ENCODE data around the gene NDUFS2.
"Not testable (repeated sequence)": the region's sequence is repeated elsewhere in the genome, so short reads cannot be mapped to it uniquely, and the experiment has no call there.

Gene NDUFS2

GRCh38 chr1:161227196-161227871 lies 25.2 kb downstream of the NDUFS2 start:
- no peaks in the 10 kb centered on the region for H3K9me3 Mint-ChIP-seq
- peaks cover 19% of the 10 kb centered on the region for H3K27me3 Mint-ChIP-seq
- ATAC-seq = peak; percentile 53
- H3K4me3 Mint-ChIP-seq = peak overlapping the region; percentile 100
- H3K36me3 Mint-ChIP-seq = peaks cover 30% of the 10 kb centered on the region
- peak overlapping the region; percentile 93 for H3K27ac Mint-ChIP-seq
- peaks cover 30% of the 10 kb centered on the region for H3K4me1 Mint-ChIP-seq

GRCh38 chr1:161228032-161228431 lies 25.9 kb downstream of the NDUFS2 start:
- H3K27ac Mint-ChIP-seq = no peak overlapping the region
- H3K27me3 Mint-ChIP-seq = peaks cover 12% of the 10 kb centered on the region
- H3K9me3 Mint-ChIP-seq = no peaks in the 10 kb centered on the region
- H3K36me3 Mint-ChIP-seq = peaks cover 30% of the 10 kb centered on the region
- H3K4me3 Mint-ChIP-seq = peak overlapping the region; percentile 12
- H3K4me1 Mint-ChIP-seq = peaks cover 30% of the 10 kb centered on the region
- no peak for ATAC-seq

GRCh38 chr1:161229896-161230295 lies 27.7 kb downstream of the NDUFS2 start:
- Mint-ChIP-seq H3K27ac (no peak overlapping the region), H3K4me3 (no peak overlapping the region), H3K27me3 (no peaks in the 10 kb centered on the region), H3K9me3 (no peaks in the 10 kb centered on the region), H3K36me3 (peaks cover 30% of the 10 kb centered on the region), H3K4me1 (peaks cover 30% of the 10 kb centered on the region)
- no peak for ATAC-seq

- no peak overlapping the region for H3K27ac Mint-ChIP-seq
- no peaks in the 10 kb centered on the region for H3K27me3 Mint-ChIP-seq
- no peak overlapping the region for H3K4me3 Mint-ChIP-seq
- H3K36me3 Mint-ChIP-seq = peaks cover 30% of the 10 kb centered on the region
- ATAC-seq = no peak
- H3K4me1 Mint-ChIP-seq = peaks cover 23% of the 10 kb centered on the region
- no peaks in the 10 kb centered on the region for H3K9me3 Mint-ChIP-seq
Measured at GRCh38 chr1:161230762-161231161, 28.6 kb downstream of the NDUFS2 start.

DNA sequence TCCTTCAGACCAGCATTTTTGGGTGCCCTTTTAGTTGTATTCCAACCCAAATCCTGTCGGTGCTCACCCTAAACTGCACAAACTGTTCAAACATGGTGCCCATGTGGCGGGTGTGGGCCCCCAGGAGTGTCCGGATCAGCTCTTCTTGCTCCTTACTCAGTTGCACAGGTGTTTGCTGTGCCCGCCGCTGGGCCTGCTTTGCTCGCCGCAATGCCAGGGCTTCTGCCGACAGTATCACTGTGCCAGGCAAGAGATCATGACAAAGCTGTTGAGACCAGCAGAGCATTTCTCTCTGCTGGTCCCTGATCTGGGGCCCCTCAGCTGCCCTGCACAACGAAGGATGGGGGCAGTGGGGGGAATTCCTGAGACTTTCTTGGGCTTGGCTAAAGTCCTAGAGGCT lies 30.9 kb downstream of the NDUFS2 start:
- no peak for ATAC-seq
- Mint-ChIP-seq H3K36me3 (peaks cover 26% of the 10 kb centered on the region), H3K27me3 (peaks cover 20% of the 10 kb centered on the region), H3K4me3 (no peak overlapping the region), H3K9me3 (no peaks in the 10 kb centered on the region), H3K4me1 (no peaks in the 10 kb centered on the region), H3K27ac (no peak overlapping the region)

DNA sequence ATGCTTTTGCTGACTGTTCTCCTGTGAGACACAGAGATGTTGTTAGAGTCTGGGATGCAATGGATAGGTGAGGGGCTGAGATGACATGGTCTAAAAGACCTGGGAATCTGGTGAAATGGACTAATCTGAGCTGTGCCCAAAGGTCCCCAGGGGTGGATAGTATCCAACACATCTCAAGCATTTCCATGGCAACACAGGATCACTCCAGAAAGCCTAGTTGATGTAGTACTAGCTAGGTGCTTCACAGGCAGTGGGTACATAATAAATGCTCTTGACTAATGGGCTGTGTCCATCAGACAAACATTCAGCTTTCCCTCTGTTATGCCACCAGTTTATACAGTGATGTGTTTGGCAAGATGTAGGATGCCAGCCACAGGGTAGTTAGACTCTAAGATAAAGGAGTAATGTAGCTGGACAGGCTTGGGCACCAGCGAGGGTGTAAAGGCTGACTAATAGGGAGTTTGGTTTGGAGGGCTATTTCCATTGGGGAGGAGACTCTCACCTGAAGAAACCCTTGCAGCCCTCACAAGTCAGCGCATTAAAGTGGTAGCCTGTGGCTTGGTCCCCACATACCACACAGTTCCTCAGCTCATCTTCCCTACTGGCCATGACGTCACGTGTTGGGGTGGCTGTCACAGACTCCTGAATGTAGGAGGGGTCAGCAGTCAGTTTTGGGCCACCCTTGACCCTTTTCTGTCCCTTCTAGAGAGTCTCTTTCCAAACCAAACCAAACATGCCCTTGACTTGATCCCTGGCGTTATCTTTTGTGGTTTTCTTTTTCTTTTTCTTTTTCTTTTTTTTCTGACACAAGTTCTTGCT lies 34.0 kb downstream of the NDUFS2 start:
- Mint-ChIP-seq H3K4me1 (no peaks in the 10 kb centered on the region), H3K36me3 (no peaks in the 10 kb centered on the region), H3K4me3 (no peak overlapping the region), H3K27ac (no peak overlapping the region), H3K9me3 (no peaks in the 10 kb centered on the region), H3K27me3 (peaks cover 40% of the 10 kb centered on the region)
- ATAC-seq = no peak

DNA sequence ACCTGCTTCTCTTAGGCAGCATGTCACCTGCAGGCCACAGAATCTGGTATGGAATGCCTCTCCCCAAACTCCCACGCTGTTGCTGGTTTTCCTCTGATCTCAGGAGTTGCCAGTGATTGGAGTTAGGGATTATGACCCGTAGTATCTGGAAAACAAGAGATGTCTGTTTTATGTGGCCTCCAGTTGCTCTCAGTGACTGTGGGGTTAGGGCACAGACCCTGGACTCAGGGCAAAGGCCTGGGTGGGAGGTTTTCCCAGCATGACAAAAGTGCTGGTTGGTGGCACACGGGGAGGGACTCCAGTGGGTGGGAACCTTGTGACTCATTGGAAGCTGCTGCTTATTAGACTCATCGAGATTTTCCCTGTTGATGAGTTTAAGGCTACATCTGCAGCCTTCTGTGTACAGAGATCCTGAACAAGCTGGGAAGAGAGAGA lies 35.9 kb downstream of the NDUFS2 start, which contains the start of gene NR1I3:
Gene NR1I3 (minus strand): TSS at position 165 of the 435 bp plus-strand sequence. CDS start 1,638 bp downstream, outside the sequence.
- Mint-ChIP-seq H3K4me3 (no peak within 1 kb of the TSS), H3K36me3 (no peaks in the 10 kb centered on the region), H3K27me3 (peaks cover 40% of the 10 kb centered on the region), H3K9me3 (no peaks in the 10 kb centered on the region), H3K27ac (no peak within 1 kb of the TSS), H3K4me1 (peaks cover 7% of the 10 kb centered on the region)
- ATAC-seq = no peak

- no peak overlapping the region for H3K27ac Mint-ChIP-seq
- no peak overlapping the region for H3K4me3 Mint-ChIP-seq
- peaks cover 7% of the 10 kb centered on the region for H3K4me1 Mint-ChIP-seq
- no peaks in the 10 kb centered on the region for H3K9me3 Mint-ChIP-seq
- no peak for ATAC-seq
- H3K36me3 Mint-ChIP-seq = no peaks in the 10 kb centered on the region
- peaks cover 34% of the 10 kb centered on the region for H3K27me3 Mint-ChIP-seq
Measured at GRCh38 chr1:161241682-161242081, 39.5 kb downstream of the NDUFS2 start.

- Mint-ChIP-seq H3K4me1 (peaks cover 7% of the 10 kb centered on the region), H3K9me3 (no peaks in the 10 kb centered on the region), H3K27me3 (peaks cover 27% of the 10 kb centered on the region), H3K4me3 (no peak overlapping the region), H3K27ac (no peak overlapping the region), H3K36me3 (no peaks in the 10 kb centered on the region)
- ATAC-seq = no peak
Measured at GRCh38 chr1:161242313-161242712, 40.1 kb downstream of the NDUFS2 start.

- ATAC-seq = no peak
- H3K27ac Mint-ChIP-seq = no peak overlapping the region
Measured at GRCh38 chr1:161244888-161245287, 42.7 kb downstream of the NDUFS2 start.

DNA sequence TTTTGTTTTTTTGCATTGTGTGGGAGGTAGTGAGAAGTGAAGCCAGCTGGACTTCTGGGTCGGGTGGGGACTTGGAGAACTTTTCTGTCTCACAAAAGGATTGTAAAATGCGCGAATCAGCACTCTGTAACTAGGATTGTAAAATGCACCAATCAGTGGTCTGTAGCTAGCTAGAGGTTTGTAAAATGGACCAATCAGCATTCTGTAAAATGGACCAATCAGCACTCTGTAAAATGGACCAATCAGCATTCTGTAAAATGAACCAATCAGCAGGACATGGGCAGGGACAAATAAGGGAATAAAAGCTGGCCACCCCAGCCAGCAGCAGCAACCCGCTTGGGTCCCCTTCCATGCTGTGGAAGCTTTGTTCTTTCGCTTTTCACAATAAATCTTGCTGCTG lies 47.9 kb downstream of the NDUFS2 start:
- not testable (repeated sequence) for H3K4me3 Mint-ChIP-seq, H3K27ac Mint-ChIP-seq, H3K36me3 Mint-ChIP-seq, H3K4me1 Mint-ChIP-seq, H3K9me3 Mint-ChIP-seq, ATAC-seq
- peaks cover 13% of the 10 kb centered on the region for H3K27me3 Mint-ChIP-seq

More at GRCh38 chr1:161244888-161245287, 42.7 kb downstream of the NDUFS2 start:
- Mint-ChIP-seq H3K36me3 (no peaks in the 10 kb centered on the region), H3K4me1 (peaks cover 7% of the 10 kb centered on the region), H3K27me3 (peaks cover 13% of the 10 kb centered on the region), H3K4me3 (no peak overlapping the region), H3K9me3 (peaks cover 2% of the 10 kb centered on the region)

GRCh38 chr1:161250829-161251228 lies 48.7 kb downstream of the NDUFS2 start:
- Mint-ChIP-seq H3K27me3 (peaks cover 13% of the 10 kb centered on the region), H3K36me3 (peaks cover 5% of the 10 kb centered on the region), H3K4me3 (no peak overlapping the region), H3K4me1 (no peaks in the 10 kb centered on the region), H3K27ac (no peak overlapping the region), H3K9me3 (peaks cover 7% of the 10 kb centered on the region)
- ATAC-seq = no peak

DNA sequence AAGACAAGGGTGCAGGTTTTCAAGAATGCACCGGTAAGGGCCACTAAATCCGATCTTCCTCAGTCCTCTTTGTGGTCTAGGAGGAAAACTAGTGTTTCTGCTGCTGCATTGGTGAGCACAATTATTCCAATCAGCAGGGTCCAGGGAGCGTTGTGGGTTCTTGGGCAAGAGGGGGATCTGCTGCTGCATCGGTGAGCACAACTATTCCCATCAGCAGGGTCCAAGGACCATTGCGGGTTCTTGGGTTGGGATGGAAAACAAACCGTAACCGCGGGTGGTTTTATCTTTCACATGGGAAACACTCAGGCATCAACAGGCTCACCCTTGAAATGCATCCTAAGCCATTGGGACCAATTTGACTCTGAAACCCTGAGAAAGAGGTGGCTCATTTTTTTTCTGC lies 49.4 kb downstream of the NDUFS2 start:
- H3K36me3 Mint-ChIP-seq = peaks cover 6% of the 10 kb centered on the region
- no peak overlapping the region for H3K27ac Mint-ChIP-seq
- ATAC-seq = no peak
- H3K4me3 Mint-ChIP-seq = no peak overlapping the region
- peaks cover 13% of the 10 kb centered on the region for H3K27me3 Mint-ChIP-seq
- peaks cover 9% of the 10 kb centered on the region for H3K9me3 Mint-ChIP-seq
- no peaks in the 10 kb centered on the region for H3K4me1 Mint-ChIP-seq

GRCh38 chr1:161255302-161255701 lies 53.1 kb downstream of the NDUFS2 start:
- H3K27me3 Mint-ChIP-seq = peaks cover 48% of the 10 kb centered on the region

GRCh38 chr1:161255955-161256520 lies 53.9 kb downstream of the NDUFS2 start:
- H3K9me3 Mint-ChIP-seq = peaks cover 21% of the 10 kb centered on the region
- ATAC-seq, H3K27ac Mint-ChIP-seq, H3K4me3 Mint-ChIP-seq: not testable (repeated sequence)
- peaks cover 28% of the 10 kb centered on the region for H3K4me1 Mint-ChIP-seq
- H3K27me3 Mint-ChIP-seq = peaks cover 52% of the 10 kb centered on the region
- H3K36me3 Mint-ChIP-seq = peaks cover 24% of the 10 kb centered on the region

More at GRCh38 chr1:161255302-161255701, 53.1 kb downstream of the NDUFS2 start:
- not testable (repeated sequence) for ATAC-seq, H3K4me3 Mint-ChIP-seq, H3K27ac Mint-ChIP-seq
- Mint-ChIP-seq H3K36me3 (peaks cover 24% of the 10 kb centered on the region), H3K4me1 (peaks cover 20% of the 10 kb centered on the region), H3K9me3 (peaks cover 21% of the 10 kb centered on the region)
